Measurements from ENCODE around the gene PCDH9.

- TF ChIP-seq CTCF (IDR thresholded peaks at IDR 0.05), result no peak
- no peak for TF ChIP-seq POLR2A (IDR thresholded peaks at IDR 0.05)
These were observed 886.8 kb downstream of the PCDH9 start for GRCh38 chr13:66343224-66343828.

Data from thyroid gland (tissue), 4 donors.